Measurements from ENCODE around the gene AFM. TPM values are rescaled to one million over a fixed set of nuclear protein-coding genes. Genes with fewer than 3 reads are reported as not detected.

The AFM gene
- total RNA-seq, 1 experiment from 2014 or later, result not detected

DNA sequence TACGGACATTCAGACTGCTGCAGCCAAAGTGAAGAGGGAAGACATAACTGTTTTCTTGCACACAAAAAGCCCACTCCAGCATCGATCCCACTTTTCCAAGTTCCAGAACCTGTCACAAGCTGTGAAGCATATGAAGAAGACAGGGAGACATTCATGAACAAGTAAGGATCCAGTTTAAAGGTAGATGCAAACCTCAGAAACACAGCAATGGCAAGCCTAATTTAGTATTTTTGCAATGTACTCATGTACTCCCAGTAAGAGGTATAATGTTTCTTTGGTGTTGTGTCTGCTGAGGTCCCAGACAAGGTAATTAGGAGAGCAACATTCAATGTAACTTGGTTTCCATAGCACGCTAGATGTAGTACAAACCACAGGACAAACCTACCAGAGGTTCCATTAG, 40.9 kb upstream of the AFM start:
- POLR2A ChIA-PET (ENCODE audit: unreplicated experiment), result no interaction called here
- no peaks in the 10 kb centered on the region; the same call in 1 of the 2 replicates for H3K9me3 ChIP-seq (ENCODE audit: insufficient read depth, low read depth)
- intact Hi-C loops (cut with micrococcal nuclease; ENCODE audit: unreplicated experiment), result no loop called here

DNA sequence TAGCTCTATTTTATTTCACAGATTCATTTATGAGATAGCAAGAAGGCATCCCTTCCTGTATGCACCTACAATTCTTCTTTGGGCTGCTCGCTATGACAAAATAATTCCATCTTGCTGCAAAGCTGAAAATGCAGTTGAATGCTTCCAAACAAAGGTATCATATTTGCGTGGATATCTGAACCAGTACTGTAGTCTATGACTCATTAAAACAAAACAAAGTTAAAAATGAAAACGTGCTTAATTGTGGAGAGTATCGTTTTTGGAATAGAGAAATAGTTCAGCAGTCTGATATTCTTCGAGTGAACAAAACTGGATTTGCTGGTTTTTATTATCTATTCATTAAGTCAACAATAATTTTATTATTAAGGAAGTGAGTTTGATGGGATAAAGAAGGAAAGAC, 39.3 kb upstream of the AFM start:
- H3K4me3 ChIP-seq, result no peak overlapping the region
- no peak for DNase-seq
- no peak overlapping the region for H2AFZ ChIP-seq
- TF ChIP-seq, protein P1, sequence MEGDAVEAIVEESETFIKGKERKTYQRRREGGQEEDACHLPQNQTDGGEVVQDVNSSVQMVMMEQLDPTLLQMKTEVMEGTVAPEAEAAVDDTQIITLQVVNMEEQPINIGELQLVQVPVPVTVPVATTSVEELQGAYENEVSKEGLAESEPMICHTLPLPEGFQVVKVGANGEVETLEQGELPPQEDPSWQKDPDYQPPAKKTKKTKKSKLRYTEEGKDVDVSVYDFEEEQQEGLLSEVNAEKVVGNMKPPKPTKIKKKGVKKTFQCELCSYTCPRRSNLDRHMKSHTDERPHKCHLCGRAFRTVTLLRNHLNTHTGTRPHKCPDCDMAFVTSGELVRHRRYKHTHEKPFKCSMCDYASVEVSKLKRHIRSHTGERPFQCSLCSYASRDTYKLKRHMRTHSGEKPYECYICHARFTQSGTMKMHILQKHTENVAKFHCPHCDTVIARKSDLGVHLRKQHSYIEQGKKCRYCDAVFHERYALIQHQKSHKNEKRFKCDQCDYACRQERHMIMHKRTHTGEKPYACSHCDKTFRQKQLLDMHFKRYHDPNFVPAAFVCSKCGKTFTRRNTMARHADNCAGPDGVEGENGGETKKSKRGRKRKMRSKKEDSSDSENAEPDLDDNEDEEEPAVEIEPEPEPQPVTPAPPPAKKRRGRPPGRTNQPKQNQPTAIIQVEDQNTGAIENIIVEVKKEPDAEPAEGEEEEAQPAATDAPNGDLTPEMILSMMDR (conservative IDR thresholded peaks at IDR 0.05), result no peak
- no peak for TF ChIP-seq EZH2 (IDR thresholded peaks at IDR 0.05; ENCODE audit: low read depth)
- BruUV-seq (replicated peaks), result no TSS peak
- ChIA-PET CTCF (no interaction called here), POLR2A (ENCODE audit: unreplicated experiment) (no interaction called here)
- H3K9me3 ChIP-seq (ENCODE audit: insufficient read depth, low read depth), result no peaks in the 10 kb centered on the region
- H3K27me3 ChIP-seq (ENCODE audit: insufficient read depth, low read depth), result no peaks in the 10 kb centered on the region
- H4K20me1 ChIP-seq (ENCODE audit: insufficient read depth), result no peaks in the 10 kb centered on the region
- peak overlapping the region; percentile 44 for H3K4me2 ChIP-seq
- H3K4me1 ChIP-seq (replicated peaks; ENCODE audit: insufficient read depth), result no peaks in the 10 kb centered on the region
- intact Hi-C loops (cut with micrococcal nuclease; ENCODE audit: unreplicated experiment), result no loop called here
- no peaks in the 10 kb centered on the region; the same call in 1 of the 2 replicates for H3K9me2 ChIP-seq (ENCODE audit: insufficient read depth)
- no peaks in the 10 kb centered on the region for H3K79me2 ChIP-seq (ENCODE audit: low read depth)
- H3F3A ChIP-seq (ENCODE audit: insufficient read depth, low read depth), result no peaks in the 10 kb centered on the region
- no peak overlapping the region for H3K27ac ChIP-seq
- no peaks in the 10 kb centered on the region for H3K36me3 ChIP-seq (ENCODE audit: low read depth)

More for the DNA sequence above, 40.9 kb upstream of the AFM start:
- Histone ChIP-seq H2AFZ (no peak overlapping the region), H4K20me1 (ENCODE audit: insufficient read depth) (no peaks in the 10 kb centered on the region), H3K9me2 (ENCODE audit: insufficient read depth) (no peaks in the 10 kb centered on the region; the same call in 1 of the 2 replicates), H3K4me1 (replicated peaks; ENCODE audit: insufficient read depth) (no peaks in the 10 kb centered on the region), H3K36me3 (ENCODE audit: low read depth) (no peaks in the 10 kb centered on the region), H3K4me2 (no peak overlapping the region), H3K79me2 (ENCODE audit: low read depth) (no peaks in the 10 kb centered on the region), H3K27ac (no peak overlapping the region), H3K4me3 (no peak overlapping the region), H3K27me3 (ENCODE audit: insufficient read depth, low read depth) (no peaks in the 10 kb centered on the region), H3F3A (ENCODE audit: insufficient read depth, low read depth) (no peaks in the 10 kb centered on the region)
- BruUV-seq (replicated peaks), result no TSS peak
- DNase-seq, result no peak
- TF ChIP-seq, protein P1 (conservative IDR thresholded peaks at IDR 0.05), result no peak
- CTCF ChIA-PET, result no interaction called here

DNA sequence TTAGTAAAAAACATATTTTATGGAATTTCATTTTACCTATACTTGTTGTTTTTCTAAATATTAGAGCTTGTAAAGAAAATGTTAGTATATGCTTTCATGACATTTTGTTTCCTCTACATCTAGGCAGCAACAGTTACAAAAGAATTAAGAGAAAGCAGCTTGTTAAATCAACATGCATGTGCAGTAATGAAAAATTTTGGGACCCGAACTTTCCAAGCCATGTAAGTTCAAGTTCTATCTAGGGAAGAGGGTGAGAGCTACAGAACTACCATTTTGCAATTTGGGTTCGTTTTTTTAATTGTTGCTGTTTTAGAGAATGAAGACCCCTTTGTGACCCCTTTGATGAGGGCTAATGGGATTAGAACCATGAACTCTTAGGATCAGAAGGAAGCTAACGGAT, 38.3 kb upstream of the AFM start:
- H3K4me2 ChIP-seq, result no peak overlapping the region
- H3K27ac ChIP-seq, result no peak overlapping the region
- intact Hi-C loops (cut with micrococcal nuclease; ENCODE audit: unreplicated experiment), result no loop called here
- H3K9me2 ChIP-seq (ENCODE audit: insufficient read depth), result no peaks in the 10 kb centered on the region
- no peaks in the 10 kb centered on the region for H3K4me1 ChIP-seq (replicated peaks; ENCODE audit: insufficient read depth)
- H3K9me3 ChIP-seq (ENCODE audit: insufficient read depth, low read depth), result no peaks in the 10 kb centered on the region
- CTCF ChIA-PET, result no interaction called here
- no peaks in the 10 kb centered on the region for H3K27me3 ChIP-seq (ENCODE audit: insufficient read depth, low read depth)
- no TSS peak for BruUV-seq (replicated peaks)
- no peaks in the 10 kb centered on the region for H4K20me1 ChIP-seq (ENCODE audit: insufficient read depth)
- no peak overlapping the region for H3K4me3 ChIP-seq
- POLR2A ChIA-PET (ENCODE audit: unreplicated experiment), result interaction anchor here (0.7 kb wide), 1 partner anchor 781 kb away, joined by 3 read pairs; no protein-coding TSS in a partner anchor
- H3K36me3 ChIP-seq (ENCODE audit: low read depth), result no peaks in the 10 kb centered on the region
- no peak overlapping the region for H2AFZ ChIP-seq
- H3K79me2 ChIP-seq (ENCODE audit: low read depth), result no peaks in the 10 kb centered on the region
- TF ChIP-seq, protein P1 (conservative IDR thresholded peaks at IDR 0.05), result no peak
- TF ChIP-seq EZH2 (IDR thresholded peaks at IDR 0.05; ENCODE audit: low read depth), result no peak
- DNase-seq, result no peak
- H3F3A ChIP-seq (ENCODE audit: insufficient read depth, low read depth), result no peaks in the 10 kb centered on the region

All from PC-9 (cell line).